HFF-Myc (cell line): Measurements from ENCODE around the gene FMN2.

Experiments
- DNase-seq: peaks from one replicate; pipeline ENCODE4 v3.0.0-alpha.2; 2011; ENCODE audit warnings: low read depth; ENCODE audit errors: extremely low read depth
- H3K4me3 ChIP-seq: replicated peaks from 2 replicates; pipeline ENCODE4 v1.5.1; 2011; ENCODE audit warnings: low read depth, mild to moderate bottlenecking, control low read depth, low read length
- TF ChIP-seq, protein P1 (sequence below): IDR thresholded peaks from 2 replicates; pipeline ENCODE4 v1.5.1; 2012; ENCODE audit warnings: mild to moderate bottlenecking, low read depth, low read length, control low read depth; ENCODE audit errors: missing control alignments

Gene FMN2

DNA sequence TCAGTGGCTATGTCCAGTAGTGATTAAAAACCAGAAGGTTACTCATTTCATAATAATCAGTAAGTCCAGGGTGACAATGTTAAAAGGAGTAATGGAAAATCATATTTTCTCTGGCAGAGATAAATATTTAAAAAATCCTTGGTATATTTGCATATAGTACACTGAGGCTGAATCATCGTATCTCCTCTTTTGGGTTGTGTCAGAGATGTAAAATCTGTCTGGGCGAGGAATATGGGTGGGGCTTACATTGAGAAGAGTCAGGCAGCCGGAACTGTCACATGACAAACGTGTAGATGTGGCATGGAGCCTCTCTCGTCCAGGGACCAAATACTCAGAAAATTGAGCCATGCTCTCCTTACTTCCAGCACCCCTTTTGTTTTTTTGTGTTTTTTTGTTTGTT lies 120.9 kb downstream of the FMN2 start:
- DNase-seq: no peak
- TF ChIP-seq, protein P1, sequence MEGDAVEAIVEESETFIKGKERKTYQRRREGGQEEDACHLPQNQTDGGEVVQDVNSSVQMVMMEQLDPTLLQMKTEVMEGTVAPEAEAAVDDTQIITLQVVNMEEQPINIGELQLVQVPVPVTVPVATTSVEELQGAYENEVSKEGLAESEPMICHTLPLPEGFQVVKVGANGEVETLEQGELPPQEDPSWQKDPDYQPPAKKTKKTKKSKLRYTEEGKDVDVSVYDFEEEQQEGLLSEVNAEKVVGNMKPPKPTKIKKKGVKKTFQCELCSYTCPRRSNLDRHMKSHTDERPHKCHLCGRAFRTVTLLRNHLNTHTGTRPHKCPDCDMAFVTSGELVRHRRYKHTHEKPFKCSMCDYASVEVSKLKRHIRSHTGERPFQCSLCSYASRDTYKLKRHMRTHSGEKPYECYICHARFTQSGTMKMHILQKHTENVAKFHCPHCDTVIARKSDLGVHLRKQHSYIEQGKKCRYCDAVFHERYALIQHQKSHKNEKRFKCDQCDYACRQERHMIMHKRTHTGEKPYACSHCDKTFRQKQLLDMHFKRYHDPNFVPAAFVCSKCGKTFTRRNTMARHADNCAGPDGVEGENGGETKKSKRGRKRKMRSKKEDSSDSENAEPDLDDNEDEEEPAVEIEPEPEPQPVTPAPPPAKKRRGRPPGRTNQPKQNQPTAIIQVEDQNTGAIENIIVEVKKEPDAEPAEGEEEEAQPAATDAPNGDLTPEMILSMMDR: no peak
- no peak overlapping the region for H3K4me3 ChIP-seq

DNA sequence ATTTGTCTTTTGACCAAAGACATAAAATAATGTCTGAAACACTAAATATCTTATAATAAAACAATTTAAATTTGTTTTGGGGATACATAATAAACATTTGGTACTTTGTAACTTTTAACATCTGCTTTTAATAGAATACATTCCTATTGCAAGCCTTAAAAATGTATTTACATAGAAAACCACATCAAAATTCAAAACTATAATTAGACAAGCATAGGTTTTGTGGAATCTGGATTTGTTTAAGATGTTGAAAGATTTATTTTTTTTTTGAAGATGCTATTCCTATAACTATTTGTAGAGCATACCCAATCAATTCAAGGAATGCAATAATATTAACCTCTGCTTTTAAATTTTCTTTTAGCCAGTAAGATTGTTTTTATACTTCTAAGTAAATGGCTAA lies 125.7 kb downstream of the FMN2 start:
- no peak overlapping the region for H3K4me3 ChIP-seq
- DNase-seq: no peak
- TF ChIP-seq, protein P1: no peak

DNA sequence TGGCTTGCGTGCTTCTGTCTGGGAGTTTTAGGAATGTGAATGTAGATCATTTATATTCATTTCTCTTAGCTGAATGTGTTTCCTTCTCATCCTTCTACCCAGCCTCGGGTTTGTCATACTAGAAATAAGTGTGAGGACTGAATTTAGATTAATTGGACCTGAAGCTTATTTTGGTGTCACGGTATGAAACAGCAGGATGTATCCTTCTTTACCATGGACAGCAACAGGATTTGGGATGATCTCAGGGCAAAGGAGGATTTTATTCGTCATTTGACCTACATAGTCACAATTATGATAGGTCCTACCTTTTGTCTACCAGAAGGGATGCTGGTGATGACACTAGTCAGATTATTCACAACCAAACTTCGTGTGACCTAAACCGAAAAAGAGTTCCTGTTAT lies 127.4 kb downstream of the FMN2 start:
- TF ChIP-seq, protein P1: no peak
- no peak overlapping the region for H3K4me3 ChIP-seq
- DNase-seq: no peak

DNA sequence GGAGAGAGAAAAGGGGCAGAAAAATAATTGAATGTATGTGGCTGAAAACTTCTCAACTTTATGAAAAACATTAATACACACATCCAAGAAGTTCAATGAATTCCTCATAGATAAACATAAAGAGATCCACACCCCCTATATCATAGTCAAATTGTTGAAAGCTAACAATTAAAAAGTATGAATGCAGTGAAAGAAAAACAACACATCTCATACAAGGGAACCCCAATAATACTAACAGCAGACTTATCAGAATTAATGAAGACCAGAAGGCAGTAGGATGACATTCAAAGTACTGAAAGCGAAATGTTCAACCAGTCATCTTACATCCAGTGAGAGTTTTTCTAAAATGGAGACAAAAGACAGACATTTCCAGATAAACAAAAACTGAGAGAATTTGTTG lies 134.4 kb downstream of the FMN2 start:
- TF ChIP-seq, protein P1: no peak
- H3K4me3 ChIP-seq: no peak overlapping the region
- DNase-seq: no peak

DNA sequence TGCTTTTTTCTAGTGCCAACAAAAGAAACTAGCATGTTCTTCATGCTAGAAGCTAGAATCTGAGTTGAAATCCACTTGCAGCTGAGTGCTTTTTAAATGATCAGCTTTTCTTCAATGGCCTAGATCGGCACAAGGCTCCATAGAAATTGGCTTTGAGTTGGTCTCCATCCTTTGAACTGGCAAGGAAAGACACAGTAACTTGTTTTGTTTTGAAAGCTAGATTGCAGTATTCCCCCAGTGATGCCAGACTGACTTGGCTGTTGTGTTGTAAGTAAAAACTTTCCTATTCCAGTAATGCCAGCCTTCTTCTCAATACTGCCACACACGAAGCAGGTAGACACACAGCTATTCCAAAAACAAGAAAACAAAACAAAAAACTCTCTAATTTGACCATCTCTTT lies 139.1 kb downstream of the FMN2 start:
- no peak for DNase-seq
- TF ChIP-seq, protein P1: no peak
- no peak overlapping the region for H3K4me3 ChIP-seq

DNA sequence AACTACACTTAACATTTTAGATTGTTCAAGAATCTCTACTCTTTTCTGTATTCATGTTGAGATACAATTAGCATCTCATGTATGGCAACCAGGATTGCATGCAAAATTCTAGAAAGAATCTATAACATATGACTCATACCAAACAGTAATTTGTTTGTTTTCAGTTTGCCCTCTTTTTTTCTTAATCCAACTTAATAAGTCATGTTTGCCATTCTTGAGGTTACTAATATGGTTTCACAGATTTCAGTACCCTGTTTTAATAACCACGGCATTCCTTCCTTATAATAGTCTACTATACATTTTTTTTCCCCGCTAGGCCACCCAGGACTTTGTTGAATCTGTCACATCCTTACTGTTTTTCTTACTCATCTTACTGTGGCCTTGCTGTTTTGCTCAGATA lies 140.8 kb downstream of the FMN2 start:
- TF ChIP-seq, protein P1: no peak
- no peak for DNase-seq
- no peak overlapping the region for H3K4me3 ChIP-seq

DNA sequence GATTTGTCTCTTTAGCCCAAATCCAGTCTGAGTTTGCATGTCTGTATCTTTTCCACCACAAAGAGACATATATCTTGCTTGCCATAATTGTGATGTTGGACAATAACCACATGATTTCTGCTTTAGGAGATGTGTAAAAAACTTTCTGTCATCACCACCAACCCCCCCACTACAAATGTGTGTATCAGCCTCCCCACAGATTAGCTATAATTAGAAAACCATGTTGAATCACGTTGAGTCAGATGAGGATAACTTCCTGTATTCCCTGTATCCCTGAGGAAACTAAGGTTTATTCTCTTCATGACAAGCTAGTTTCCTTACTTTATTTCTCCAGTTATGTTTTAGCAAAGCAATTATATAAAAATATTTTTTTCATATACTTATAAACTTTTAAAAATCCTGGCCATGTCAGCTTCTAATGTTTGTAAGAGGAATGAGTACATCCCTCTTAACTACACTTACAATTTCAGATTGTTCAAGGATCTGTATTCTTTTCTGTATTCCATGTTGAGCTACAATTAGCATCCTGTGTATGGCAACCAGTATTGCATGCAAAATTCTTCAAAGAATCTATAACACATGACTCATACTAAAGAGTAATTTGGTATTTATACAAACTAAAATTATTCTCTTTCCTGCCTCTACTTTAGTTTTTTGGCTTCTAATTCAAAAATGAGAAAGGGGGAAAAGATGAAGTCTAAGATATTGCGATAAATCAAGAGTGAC lies 143.0 kb downstream of the FMN2 start:
- no peak overlapping the region for H3K4me3 ChIP-seq
- TF ChIP-seq, protein P1: no peak
- peak; percentile 53 for DNase-seq
